Measurements from ENCODE around the gene CDC20. TPM values are rescaled to one million over a fixed set of nuclear protein-coding genes. Genes with fewer than 3 reads are reported as not detected.

The CDC20 gene
- total and polyA plus RNA-seq, 2 of the 8 experiments (the other 6 are each of a cell fraction or from before 2014, with no cell fraction given), result 214 to 221 TPM

DNA sequence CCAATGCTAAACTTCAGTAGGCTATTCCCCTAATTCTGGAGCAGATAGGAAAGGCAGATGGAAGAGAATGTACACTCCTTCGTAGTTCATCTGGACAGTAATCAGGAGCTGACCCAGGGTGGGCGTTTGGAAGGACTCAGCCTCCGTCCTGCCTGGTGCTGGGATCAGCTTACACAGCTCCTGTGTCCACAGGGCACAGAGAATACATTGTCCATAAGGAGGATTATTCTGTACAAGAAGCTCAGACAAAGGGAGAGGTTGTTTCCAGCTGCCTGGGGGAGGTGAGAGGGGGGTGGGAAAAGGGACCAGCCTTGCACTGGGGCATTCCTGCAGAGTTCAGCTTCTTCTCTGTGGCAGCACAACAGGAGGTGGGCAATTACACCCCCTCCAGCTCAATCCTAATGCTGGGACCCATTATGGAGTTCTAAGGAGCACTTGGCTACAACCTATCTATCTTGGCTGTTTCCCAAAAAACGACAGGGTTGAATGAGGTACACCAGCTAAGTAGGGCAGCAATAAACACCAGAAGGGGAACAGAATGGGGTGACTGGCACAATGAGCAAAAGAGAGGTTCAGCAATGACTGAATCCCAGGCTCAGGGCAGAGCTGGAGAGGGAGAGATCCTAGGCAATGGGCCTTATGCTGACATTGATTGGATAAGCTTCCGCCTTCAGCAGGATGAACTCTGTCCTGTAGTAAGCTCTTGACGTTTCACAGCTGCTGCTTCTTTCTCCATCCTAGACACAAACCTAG, 23.4 kb downstream of the CDC20 start:
- Histone ChIP-seq H2BK12ac (ENCODE audit: low read depth, low read length) (no peak overlapping the region), H2AK5ac (ENCODE audit: low read depth, low read length) (no peak overlapping the region), H3K23ac (ENCODE audit: insufficient read length) (no peak overlapping the region), H3K4ac (replicated peaks; ENCODE audit: insufficient read length, low read depth, low read length) (no peak overlapping the region), H3K27me3 (replicated peaks in 1 of 4; ENCODE audit: control insufficient read depth in 3 of 4, extremely low read depth in 1 of 4, insufficient read depth in 3 of 4, low read length in 3 of 4) (no peaks in the 10 kb centered on the region), H3K9me3 (ENCODE audit: insufficient read depth in 2 of 2, low read depth in 1 of 2, low read length in 1 of 2) (no peaks in the 10 kb centered on the region), H3K36me3 (ENCODE audit: control insufficient read depth in 2 of 4, insufficient read depth in 4 of 4, low read length in 3 of 4) (peaks cover 9 to 42% (median 37%) of the 10 kb centered on the region in 4 experiments), H3K4me2 (ENCODE audit: insufficient read depth in 1 of 2, low read depth in 2 of 2, low read length in 2 of 2) (no peak overlapping the region), H3K4me1 (replicated peaks in 1 of 4; ENCODE audit: control insufficient read depth in 3 of 4, insufficient read depth in 4 of 4, low read length in 3 of 4) (no peaks in the 10 kb centered on the region), H4K91ac (replicated peaks; ENCODE audit: insufficient read length, low read length) (no peak overlapping the region), H3K56ac (replicated peaks; ENCODE audit: insufficient read length, low read depth, low read length) (no peak overlapping the region), H2BK5ac (ENCODE audit: low read depth, low read length) (no peak overlapping the region), H3K9ac (replicated peaks in 1 of 4; ENCODE audit: extremely low read depth in 1 of 4, low read depth in 3 of 4, low read length in 3 of 4) (no peak overlapping the region), H4K8ac (ENCODE audit: extremely low read depth, insufficient read depth, low read length) (no peak overlapping the region), H4K20me1 (replicated peaks in 1 of 2; ENCODE audit: control insufficient read depth in 1 of 2, insufficient read depth in 2 of 2, low read length in 2 of 2) (peaks cover 0 to 1% of the 10 kb centered on the region in 2 experiments), H2BK120ac (replicated peaks; ENCODE audit: low read depth, low read length) (no peak overlapping the region), H2BK20ac (ENCODE audit: low read length) (no peak overlapping the region), H3K79me1 (ENCODE audit: low read depth, low read length) (no peaks in the 10 kb centered on the region; the same call in 1 of the 2 replicates), H2AFZ (ENCODE audit: low read length) (no peak overlapping the region), H3K18ac (ENCODE audit: extremely low read depth, low read length) (no peak overlapping the region), H3K23me2 (ENCODE audit: low read depth, low read length) (no peaks in the 10 kb centered on the region), H3K14ac (ENCODE audit: insufficient read length) (no peak overlapping the region), H2BK15ac (ENCODE audit: low read length) (no peak overlapping the region), H4K5ac (ENCODE audit: insufficient read length, low read depth, low read length) (no peak overlapping the region), H3K4me3 (ENCODE audit: extremely low read depth in 1 of 4, insufficient read depth in 2 of 4, low read depth in 3 of 4, low read length in 4 of 4) (no peak overlapping the region), H3K79me2 (ENCODE audit: control insufficient read depth in 1 of 2, insufficient read depth in 2 of 2, low read length in 2 of 2) (no peaks in the 10 kb centered on the region), H3K27ac (ENCODE audit: low read depth, low read length) (no peak overlapping the region)
- ChIA-PET CTCF (ENCODE audit: partially characterized antibody) (interaction anchor here (0.6 to 3.8 kb wide), 13 partner anchors 9 to 220 kb away, joined by 3 to 15 read pairs (median 5); partner anchors contain the start of gene CDC20), POLR2A (ENCODE audit: partially characterized antibody) (interaction anchor here (1.1 to 1.5 kb wide), 3 partner anchors 9 to 24 kb away, joined by 3 to 9 read pairs (median 5); partner anchors contain the start of gene ELOVL1)
- TF ChIP-seq TBP (IDR thresholded peaks at IDR 0.05; ENCODE audit: low read depth, low read length) (no peak), SP4 (IDR thresholded peaks at IDR 0.05; ENCODE audit: low read length) (no peak), SRF (IDR thresholded peaks at IDR 0.05; ENCODE audit: low read depth, low read length) (no peak)
- TF ChIP-seq, protein P1, sequence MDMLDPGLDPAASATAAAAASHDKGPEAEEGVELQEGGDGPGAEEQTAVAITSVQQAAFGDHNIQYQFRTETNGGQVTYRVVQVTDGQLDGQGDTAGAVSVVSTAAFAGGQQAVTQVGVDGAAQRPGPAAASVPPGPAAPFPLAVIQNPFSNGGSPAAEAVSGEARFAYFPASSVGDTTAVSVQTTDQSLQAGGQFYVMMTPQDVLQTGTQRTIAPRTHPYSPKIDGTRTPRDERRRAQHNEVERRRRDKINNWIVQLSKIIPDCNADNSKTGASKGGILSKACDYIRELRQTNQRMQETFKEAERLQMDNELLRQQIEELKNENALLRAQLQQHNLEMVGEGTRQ (IDR thresholded peaks at IDR 0.05; ENCODE audit: low read length), result no peak
- DNase-seq (ENCODE audit: low read depth in 1 of 2, low spot score in 2 of 2) (no peak), FAIRE-seq (no peak)
- 79% methylated on average over 6 of the region's 6 CpGs; no CpG with 5 or more reads in 1 of the 2 experiments for WGBS, 2 experiments (ENCODE audit: extremely low coverage in 1 of 2, insufficient coverage in 1 of 2, insufficient read length in 1 of 2, insufficient replicate concordance in 2 of 2, low coverage in 1 of 2, low lambda C conversion rate in 2 of 2, missing lambda C conversion rate in 1 of 2)

Data from H1 (cell line).